T-helper 9 cell (primary cell): ENCODE data around the gene TRMT61B.

ENCODE experiments used
- DNase-seq: peaks from one replicate; pipeline ENCODE4 v3.0.0-alpha.2; 2020

Gene TRMT61B

DNA sequence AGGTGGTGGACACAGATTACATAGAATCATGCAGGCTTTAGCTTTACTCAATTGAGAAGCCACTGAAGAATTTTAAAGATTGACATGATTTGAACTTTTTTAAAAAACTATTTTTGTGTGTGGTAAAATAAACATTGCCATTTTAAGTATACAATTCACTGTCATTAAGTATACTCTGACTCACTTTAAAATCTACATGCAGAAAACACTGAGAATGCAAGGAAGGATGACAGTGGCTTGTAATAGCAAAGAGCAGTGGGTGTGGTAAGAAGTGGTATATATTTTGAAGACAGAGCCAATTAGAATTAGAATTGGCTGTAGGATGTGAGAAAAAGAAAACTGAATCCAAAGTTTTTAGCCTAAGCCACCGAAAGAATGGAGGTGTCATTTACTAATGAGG lies 14.9 kb downstream of the TRMT61B start:
- no peak for DNase-seq

DNA sequence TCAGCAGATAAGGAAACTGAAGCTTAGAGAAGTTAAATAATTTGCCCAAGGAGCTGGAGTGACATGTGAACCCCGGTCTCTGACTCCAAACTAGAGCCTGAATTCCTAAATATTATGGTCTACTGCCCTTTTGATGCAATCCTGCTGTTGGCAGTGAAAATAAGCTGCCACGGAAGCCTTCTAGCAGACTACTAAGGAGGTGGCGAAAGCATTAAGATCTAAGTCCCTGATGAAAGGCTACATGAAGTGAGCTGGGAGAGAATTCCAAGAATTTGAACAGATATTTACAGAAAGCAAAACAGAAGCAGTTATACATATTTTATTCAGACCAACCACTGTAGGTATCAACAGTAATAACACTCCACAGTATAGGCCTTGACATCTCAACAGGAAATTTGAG lies 28.1 kb downstream of the TRMT61B start:
- DNase-seq: no peak

DNA sequence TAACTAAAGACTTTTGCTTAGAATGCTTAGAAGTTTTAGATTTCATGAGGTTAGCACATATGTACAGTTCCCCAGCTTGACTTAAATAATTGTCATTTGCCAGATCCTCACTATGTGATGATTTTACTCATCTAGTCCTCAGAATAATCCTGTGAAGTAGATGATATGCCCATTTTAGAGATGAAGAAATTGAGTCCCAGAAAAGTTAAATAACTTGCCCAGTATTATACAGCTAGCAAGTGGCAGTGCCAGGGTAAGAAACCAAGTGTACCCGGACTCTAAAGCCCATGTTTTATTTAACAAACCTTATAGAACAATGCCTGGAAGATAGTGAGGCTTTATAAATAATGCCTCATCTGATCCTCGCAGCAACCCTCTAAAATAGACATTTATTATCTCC lies 31.1 kb downstream of the TRMT61B start:
- DNase-seq: no peak

DNA sequence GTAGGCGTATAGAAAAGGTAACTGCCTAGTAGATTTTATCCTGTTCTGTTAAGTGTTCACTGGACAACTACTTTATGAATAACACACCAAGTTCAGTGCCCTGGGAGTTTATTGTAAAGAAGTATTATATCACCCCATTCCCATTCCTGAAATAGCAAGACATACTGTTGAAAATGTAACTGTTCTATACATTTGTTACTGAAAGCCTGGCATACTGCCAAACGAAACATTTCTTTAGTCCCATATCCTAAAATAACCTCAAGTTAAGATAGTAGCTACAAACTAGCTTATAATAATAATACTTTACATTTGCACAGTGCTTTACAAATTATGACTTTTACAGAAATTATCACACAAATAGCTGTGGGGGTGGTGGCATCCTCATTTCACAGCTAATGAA lies 34.3 kb downstream of the TRMT61B start:
- no peak for DNase-seq

DNA sequence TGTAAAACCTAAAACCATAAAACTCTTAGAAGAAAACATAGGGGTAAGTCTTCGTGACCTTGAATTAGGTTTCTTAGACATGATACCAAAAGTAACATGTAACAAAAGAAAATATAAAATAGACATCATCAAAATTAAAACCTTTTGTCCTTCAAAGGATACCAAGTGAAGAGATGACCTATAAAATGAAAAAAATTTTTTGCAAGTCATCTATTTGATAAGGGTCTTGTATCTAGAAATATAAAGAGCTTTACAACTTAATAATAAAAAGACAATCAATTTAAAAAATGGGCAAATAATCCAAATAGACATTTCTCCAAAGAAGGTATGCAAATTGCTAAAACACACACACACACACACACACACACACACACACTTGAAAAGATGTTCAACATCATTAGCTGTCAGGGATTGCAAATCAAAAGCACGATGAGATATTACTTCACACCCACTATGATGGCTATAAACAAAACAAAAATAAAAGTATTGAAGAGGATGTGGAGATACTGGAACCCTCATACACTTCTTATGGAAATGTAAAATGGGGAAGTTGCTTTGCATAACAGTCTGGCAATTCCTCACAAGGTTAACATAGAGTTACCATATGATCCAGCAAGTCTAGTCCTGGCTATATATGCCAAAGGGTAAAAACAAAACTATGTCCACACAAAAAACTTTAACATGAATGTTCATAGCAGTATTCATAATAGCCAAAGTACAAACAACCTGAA lies 36.2 kb downstream of the TRMT61B start:
- DNase-seq: no peak

DNA sequence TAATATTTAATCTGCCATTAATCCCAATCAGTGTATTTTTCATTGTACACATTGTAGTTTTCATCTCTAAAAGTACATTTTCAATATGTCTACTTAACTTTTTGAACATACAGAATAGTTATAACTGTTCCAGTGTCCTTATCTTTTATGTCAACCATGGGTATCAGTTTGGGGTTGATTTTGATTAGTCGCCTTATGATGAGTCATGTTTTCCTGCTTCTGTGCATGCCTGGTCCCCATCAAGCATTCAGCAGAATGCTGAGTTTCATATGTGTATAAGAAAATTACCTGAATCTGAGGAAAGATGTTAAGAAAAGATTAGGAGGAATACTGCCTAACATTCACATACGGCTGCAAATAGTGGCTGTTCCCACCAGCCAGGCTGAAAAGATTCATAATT lies 41.7 kb downstream of the TRMT61B start:
- no peak for DNase-seq

DNA sequence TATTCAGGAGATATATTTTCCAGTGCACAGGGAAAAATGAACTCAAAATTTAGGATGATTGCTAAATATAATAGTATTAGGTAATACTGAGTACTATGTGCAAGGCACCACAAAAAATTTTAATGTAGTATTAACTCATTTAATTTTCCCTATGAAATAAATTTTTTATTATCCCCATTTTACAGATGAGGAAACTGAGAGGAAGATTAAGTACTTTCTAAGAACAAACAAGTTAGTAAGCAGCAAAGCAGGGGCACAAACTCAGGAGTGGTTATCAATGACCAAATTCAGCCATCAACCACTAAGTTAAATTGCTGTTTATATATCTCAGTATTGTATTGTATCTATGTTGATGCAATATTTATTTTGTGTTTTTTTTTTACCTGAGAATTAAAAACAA lies 45.2 kb downstream of the TRMT61B start:
- no peak for DNase-seq

DNA sequence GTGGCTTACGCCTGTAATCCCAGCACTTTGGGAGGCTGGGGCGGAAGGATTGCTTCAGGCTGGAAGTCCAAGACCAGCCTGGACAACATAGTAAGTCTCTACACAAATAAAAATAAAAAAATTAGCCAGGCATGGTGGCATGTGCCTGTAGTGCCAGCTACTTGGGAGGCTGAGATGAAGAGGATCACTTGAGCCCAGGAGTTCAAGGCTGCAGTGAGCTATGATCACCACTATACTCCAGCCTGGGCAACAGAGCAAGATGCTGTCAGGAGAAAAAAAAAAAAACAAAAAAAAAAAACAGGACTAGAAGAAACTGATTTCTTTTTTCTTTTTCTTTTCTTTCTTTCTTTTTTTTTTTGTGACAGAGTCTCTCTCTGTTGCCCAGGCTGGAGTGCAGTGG lies 45.9 kb downstream of the TRMT61B start:
- DNase-seq: no peak

DNA sequence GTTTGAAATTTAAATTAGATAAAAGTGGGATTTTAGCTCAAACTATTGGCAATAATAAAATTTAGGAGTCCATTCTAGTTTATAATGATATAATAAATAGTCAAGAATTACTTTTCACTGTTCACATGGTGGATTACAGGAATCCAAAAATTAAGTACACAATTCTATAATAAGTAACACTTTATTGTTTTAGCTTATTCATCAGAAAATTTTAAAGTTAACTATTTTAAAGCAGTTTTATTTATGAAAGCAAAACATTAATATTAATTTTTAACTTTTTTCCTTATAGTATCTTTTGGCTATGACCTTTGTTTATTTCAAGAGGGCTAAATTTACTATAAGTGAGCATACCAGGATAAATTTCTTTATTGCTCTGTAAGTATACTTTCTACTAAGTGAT lies 48.1 kb downstream of the TRMT61B start:
- DNase-seq: no peak

DNA sequence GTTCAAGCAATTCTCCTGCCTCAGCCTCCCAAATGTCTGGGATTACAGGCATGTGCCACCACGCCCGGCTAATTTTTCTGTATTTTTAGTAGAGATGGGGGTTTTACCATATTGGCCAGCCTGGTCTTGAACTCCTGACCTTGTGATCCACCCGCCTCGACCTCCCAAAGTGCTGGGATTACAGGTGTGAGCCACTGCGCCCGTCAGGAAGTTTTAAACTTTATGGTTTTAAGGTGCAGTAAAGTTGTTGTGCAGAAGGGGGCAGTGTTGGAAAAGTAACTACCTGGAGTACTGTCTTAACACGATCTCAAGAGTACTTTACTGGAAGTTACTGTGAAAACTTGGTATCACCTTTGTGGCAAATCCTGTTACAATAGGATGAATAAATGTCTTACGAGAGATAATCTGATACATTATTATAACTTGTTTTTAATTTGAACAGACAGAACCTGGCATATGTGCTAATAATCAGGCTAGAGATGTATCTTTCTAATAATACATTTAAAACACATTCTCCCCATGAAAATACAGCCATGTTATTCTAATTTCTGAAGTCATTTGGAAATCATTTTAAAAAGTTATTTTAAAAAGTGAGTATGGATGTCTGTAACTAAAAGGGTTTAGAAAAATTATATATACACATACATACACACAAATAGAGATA lies 48.7 kb downstream of the TRMT61B start:
- DNase-seq: peak; percentile 45

DNA sequence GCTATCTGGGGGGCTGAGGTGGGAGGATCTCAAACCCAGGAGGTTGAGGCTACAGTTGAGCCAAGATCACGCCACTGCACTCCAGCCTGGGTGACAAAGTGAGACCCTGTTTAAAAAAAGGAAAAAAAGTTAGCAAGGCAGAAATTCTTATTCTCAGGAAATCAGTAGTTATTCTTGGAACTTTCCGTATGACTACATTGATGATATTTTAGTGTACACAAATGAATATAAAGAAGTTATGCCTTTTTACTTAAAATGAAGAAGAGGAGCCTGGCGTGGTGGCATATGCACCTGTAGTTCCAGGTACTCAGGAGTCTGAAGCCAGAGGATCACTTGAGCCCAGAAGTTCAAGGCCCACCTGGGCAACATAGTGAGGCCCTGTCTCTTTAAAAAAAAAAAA lies 52.1 kb downstream of the TRMT61B start:
- DNase-seq: no peak

DNA sequence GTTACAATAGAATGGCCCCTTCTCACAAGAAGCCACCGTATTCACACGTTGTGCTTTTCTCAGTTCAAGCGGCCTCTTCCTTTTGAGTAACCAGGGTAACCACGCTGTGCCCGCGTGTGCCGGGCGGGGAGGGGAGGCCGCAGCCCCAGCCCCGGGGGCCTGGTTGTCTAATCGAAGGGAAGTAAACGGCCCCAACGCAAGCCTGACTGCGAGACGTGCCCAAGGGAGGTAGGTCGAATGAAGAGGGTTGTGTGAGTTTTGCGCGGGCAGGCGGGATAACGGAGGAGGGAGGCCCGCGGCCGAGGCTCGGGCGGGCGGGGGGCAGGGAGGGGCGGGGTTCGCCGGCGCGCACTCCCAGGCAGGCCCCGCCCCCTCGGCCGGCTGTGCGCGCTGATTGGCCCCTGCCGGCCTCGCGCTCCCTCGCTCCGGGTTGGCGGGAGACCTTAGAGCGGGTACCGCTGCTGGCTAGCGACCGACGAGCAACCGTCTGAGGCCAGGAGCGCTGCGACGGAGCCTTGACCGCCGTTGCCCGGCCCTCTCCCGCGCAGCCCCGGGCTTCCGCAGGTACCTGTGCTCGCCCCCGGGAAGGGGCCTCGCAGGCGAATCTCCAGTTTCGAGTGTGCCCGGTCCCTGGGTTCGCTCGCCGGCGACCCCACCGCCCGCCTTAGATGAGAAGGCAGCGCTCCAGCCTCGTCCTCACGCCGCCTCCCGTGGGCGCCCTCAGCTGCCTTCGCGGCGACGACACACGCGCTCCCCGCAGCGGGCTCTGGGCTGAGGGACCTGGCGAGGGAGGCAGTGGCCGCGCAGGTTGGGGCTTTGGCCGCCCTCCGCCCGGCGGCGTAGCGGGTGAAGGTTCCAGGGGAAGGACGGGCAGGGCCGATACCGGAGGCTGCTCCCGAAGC lies 59.5 kb downstream of the TRMT61B start, which contains the start of gene SPDYA:
Gene SPDYA, plus strand, starts transcription at position 451 of the 902 bp plus-strand sequence. CDS start 5,181 bp downstream, outside the sequence.
- DNase-seq: peak; percentile 74

DNA sequence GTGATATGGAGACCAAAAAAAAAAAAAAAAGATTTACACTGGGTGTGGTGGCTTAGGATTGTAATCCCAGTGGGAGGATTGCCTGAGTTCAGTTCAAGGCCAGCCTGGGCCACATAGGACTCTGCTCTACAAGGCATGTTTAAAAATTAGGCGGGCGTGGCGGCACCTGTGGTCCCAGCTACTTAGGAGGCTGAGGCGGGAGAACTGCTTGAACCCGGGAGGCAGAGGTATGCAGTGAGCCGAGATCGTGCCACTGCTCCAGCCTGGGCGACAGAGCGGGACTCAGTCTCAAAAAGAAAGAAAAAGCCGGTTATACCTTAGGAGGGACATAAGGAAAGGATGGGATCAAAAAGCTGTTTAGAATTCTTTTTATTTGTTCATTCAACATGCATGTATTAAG lies 60.2 kb downstream of the TRMT61B start:
- DNase-seq: no peak

DNA sequence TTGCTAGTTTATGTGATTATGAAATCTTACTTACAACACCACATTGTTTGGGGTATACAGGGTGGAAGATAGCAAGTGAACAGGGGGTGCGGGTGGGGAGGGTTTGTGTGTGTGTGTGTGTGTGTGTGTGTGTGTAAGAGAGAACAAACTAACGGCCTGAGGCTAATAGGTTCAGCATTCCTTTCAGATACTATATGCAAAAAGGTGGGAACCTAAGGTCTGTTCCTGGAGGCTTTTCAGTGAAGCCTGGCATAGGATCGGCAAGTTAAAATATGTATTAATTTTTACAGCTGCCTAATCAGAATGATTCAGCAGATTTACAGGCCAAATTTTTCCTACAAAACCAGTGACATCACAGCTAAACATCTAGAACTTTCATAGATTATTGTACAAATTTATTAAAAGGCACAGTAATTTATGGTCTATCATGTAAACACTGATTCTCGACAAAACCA lies 67.1 kb downstream of the TRMT61B start:
- DNase-seq: no peak

DNA sequence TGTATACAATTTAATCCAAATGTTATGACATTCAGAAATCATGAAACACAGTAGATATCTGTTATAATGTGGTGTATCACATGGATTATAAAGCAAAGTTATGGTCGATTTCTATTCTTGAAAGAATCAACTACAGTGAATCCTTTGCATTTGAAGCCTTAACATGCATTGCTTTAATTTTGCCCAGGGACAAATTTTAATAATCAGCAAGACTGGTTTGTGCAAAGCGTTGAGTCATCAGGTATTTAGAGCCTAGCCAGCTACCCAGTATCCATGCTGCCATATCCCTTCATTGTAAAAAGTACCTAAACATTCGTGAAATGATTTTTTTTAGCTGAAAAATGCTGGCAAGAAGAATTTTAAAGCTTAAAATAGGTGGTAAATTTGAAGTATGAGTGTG lies 68.4 kb downstream of the TRMT61B start:
- DNase-seq: no peak
